ENCODE measurements around the gene BAD. TPM values are rescaled to one million over a fixed set of nuclear protein-coding genes. Genes with fewer than 3 reads are reported as not detected.

Gene BAD
- total and polyA plus RNA-seq, 2 of the 13 experiments (the other 11 are each of a cell fraction or from before 2014, with no cell fraction given), result 17.9 to 28.5 TPM

DNA sequence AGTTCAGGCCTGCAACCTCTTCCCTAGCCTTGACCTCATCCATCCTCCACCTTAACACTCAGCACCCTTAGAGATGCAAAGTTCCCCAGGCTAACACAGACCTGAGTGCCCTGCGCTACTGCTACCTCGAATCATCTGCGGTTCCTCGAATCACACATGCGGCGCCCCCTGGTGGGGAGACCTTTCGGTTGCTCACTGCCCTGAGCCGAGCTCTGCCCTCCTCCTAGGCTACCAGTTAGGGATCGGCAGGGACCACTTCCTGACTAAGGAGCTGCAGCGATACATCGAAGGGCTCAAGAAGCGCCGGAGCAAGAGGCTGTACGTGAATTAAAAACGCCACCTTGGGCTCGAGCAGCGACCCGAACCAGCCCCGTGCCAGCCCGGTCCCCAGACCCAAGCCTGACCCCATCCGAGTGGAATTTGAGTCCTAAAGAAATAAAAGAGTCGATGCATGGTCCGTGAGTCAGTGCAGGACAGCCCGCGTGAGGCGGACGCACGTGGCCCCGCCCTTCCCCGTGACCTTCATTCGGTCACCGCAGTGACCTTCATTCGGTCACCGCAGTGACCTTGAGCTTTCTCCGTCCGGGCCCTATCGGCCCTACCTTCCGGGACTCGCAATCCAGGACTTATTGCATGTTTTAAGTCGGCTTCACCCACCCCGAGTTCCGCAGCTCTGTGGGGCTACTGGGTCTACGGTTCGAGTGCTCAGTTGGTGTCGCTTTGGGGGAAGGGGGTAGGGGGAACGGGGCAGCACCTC is 20.0 kb upstream of the BAD start (continued):
- TF ChIP-seq CSRNP1 (CRISPR knock-in tag; IDR thresholded peaks at IDR 0.05), result peak; percentile 61; the same call in 1 of the 2 replicates
- no peak for TF ChIP-seq ZNF713 (CRISPR knock-in tag; IDR thresholded peaks at IDR 0.05)
- peak; percentile 40; the same call in 1 of the 2 replicates for TF ChIP-seq ZNF24 (IDR thresholded peaks at IDR 0.05)
- no peak; the same call in 1 of the 2 replicates for TF ChIP-seq ZNF784 (CRISPR knock-in tag; IDR thresholded peaks at IDR 0.05; ENCODE audit: borderline replicate concordance)
- no peak for TF ChIP-seq ZNF30 (CRISPR knock-in tag; IDR thresholded peaks at IDR 0.05)
- TF ChIP-seq, protein P1, sequence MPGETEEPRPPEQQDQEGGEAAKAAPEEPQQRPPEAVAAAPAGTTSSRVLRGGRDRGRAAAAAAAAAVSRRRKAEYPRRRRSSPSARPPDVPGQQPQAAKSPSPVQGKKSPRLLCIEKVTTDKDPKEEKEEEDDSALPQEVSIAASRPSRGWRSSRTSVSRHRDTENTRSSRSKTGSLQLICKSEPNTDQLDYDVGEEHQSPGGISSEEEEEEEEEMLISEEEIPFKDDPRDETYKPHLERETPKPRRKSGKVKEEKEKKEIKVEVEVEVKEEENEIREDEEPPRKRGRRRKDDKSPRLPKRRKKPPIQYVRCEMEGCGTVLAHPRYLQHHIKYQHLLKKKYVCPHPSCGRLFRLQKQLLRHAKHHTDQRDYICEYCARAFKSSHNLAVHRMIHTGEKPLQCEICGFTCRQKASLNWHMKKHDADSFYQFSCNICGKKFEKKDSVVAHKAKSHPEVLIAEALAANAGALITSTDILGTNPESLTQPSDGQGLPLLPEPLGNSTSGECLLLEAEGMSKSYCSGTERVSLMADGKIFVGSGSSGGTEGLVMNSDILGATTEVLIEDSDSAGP (CRISPR knock-in tag; IDR thresholded peaks at IDR 0.05; ENCODE audit: borderline replicate concordance), result peak; percentile 50; the same call in 1 of the 2 replicates
- no peak for TF ChIP-seq SP4 (CRISPR knock-in tag; IDR thresholded peaks at IDR 0.05)
- 0 out of 2 replicates have a peak, but pooled peaks have one; percentile 38 for TF ChIP-seq ZNF160 (CRISPR knock-in tag; IDR thresholded peaks at IDR 0.05)
- peak; percentile 73; the same call in 1 of the 2 replicates for TF ChIP-seq SIN3A (IDR thresholded peaks at IDR 0.05; ENCODE audit: borderline replicate concordance, low read depth, low read length)
- peak; percentile 69 for TF ChIP-seq PHF8 (CRISPR knock-in tag; IDR thresholded peaks at IDR 0.05)
- no peak for TF ChIP-seq ZNF234 (CRISPR knock-in tag; conservative IDR thresholded peaks at IDR 0.05)
- TF ChIP-seq ZNF720 (CRISPR knock-in tag; IDR thresholded peaks at IDR 0.05), result no peak
- TF ChIP-seq KLF11 (CRISPR knock-in tag; IDR thresholded peaks at IDR 0.05), result 0 out of 2 replicates have a peak, but pooled peaks have one; percentile 29
- peak; percentile 72; the same call in 1 of the 2 replicates for TF ChIP-seq NKX3-1 (CRISPR knock-in tag; IDR thresholded peaks at IDR 0.05)
- TF ChIP-seq, protein P2, sequence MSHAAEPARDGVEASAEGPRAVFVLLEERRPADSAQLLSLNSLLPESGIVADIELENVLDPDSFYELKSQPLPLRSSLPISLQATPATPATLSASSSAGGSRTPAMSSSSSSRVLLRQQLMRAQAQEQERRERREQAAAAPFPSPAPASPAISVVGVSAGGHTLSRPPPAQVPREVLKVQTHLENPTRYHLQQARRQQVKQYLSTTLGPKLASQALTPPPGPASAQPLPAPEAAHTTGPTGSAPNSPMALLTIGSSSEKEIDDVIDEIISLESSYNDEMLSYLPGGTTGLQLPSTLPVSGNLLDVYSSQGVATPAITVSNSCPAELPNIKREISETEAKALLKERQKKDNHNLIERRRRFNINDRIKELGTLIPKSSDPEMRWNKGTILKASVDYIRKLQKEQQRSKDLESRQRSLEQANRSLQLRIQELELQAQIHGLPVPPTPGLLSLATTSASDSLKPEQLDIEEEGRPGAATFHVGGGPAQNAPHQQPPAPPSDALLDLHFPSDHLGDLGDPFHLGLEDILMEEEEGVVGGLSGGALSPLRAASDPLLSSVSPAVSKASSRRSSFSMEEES (CRISPR knock-in tag; IDR thresholded peaks at IDR 0.05), result peak; percentile 40
- peak; percentile 36; the same call in 1 of the 2 replicates for TF ChIP-seq NR2C2 (CRISPR knock-in tag; IDR thresholded peaks at IDR 0.05; ENCODE audit: borderline replicate concordance)
- TF ChIP-seq ZNF282 (IDR thresholded peaks at IDR 0.05; ENCODE audit: partially characterized antibody), result no peak
- TF ChIP-seq ZNF354B (CRISPR knock-in tag; IDR thresholded peaks at IDR 0.05), result no peak
- TF ChIP-seq, protein P3, sequence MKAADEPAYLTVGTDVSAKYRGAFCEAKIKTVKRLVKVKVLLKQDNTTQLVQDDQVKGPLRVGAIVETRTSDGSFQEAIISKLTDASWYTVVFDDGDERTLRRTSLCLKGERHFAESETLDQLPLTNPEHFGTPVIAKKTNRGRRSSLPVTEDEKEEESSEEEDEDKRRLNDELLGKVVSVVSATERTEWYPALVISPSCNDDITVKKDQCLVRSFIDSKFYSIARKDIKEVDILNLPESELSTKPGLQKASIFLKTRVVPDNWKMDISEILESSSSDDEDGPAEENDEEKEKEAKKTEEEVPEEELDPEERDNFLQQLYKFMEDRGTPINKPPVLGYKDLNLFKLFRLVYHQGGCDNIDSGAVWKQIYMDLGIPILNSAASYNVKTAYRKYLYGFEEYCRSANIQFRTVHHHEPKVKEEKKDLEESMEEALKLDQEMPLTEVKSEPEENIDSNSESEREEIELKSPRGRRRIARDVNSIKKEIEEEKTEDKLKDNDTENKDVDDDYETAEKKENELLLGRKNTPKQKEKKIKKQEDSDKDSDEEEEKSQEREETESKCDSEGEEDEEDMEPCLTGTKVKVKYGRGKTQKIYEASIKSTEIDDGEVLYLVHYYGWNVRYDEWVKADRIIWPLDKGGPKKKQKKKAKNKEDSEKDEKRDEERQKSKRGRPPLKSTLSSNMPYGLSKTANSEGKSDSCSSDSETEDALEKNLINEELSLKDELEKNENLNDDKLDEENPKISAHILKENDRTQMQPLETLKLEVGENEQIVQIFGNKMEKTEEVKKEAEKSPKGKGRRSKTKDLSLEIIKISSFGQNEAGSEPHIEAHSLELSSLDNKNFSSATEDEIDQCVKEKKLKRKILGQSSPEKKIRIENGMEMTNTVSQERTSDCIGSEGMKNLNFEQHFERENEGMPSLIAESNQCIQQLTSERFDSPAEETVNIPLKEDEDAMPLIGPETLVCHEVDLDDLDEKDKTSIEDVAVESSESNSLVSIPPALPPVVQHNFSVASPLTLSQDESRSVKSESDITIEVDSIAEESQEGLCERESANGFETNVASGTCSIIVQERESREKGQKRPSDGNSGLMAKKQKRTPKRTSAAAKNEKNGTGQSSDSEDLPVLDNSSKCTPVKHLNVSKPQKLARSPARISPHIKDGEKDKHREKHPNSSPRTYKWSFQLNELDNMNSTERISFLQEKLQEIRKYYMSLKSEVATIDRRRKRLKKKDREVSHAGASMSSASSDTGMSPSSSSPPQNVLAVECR (CRISPR knock-in tag; IDR thresholded peaks at IDR 0.05; ENCODE audit: borderline replicate concordance), result peak; percentile 57; the same call in 1 of the 2 replicates
- TF ChIP-seq ZNF792 (CRISPR knock-in tag; IDR thresholded peaks at IDR 0.05), result 0 out of 2 replicates have a peak, but pooled peaks have one; percentile 15
